GM23338 (cell line): ENCODE results near the gene OSGIN1. TPM values are rescaled to one million over a fixed set of nuclear protein-coding genes. Genes with fewer than 3 reads are reported as not detected.

Experiments
- ATAC-seq: fragments of 200-7000 bp; cut with Tn5 transposase; 3 replicates; pipeline ENCODE4 v1.9.1; 2020
- DNase-seq: peaks from one replicate; pipeline ENCODE4 v3.0.0-alpha.2; 2015; ENCODE audit warnings: low spot score
- H2AFZ ChIP-seq: fragments of 200-600 bp; sonication (generic); 2 replicates; pipeline ENCODE4 v1.8.0; 2016; ENCODE audit warnings: antibody characterized with exemption, mild to moderate bottlenecking, moderate library complexity
- H3F3A ChIP-seq: fragments of 200-600 bp; sonication (generic); replicated peaks from 2 replicates; pipeline ENCODE4 v1.8.0; 2017; ENCODE audit warnings: antibody characterized with exemption, mixed run types, low read depth
- H3K27ac ChIP-seq: fragments of 200-600 bp; sonication (generic); 2 replicates; pipeline ENCODE4 v1.6.1; 2016; ENCODE audit warnings: low read depth
- H3K27me3 ChIP-seq: fragments of 200-600 bp; sonication (generic); 2 replicates; pipeline ENCODE4 v1.8.0; 2016; ENCODE audit warnings: mild to moderate bottlenecking, mixed run types, moderate library complexity; ENCODE audit not compliant: insufficient read depth
- H3K36me3 ChIP-seq: fragments of 200-600 bp; sonication (generic); 2 replicates; pipeline ENCODE4 v1.8.0; 2016; ENCODE audit warnings: mild to moderate bottlenecking; ENCODE audit not compliant: insufficient read depth
- H3K4me1 ChIP-seq: fragments of 200-600 bp; sonication (generic); 2 replicates; pipeline ENCODE4 v1.8.0; 2016; ENCODE audit warnings: mild to moderate bottlenecking, moderate library complexity; ENCODE audit not compliant: insufficient read depth
- H3K4me2 ChIP-seq: fragments of 200-600 bp; sonication (generic); 2 replicates; pipeline ENCODE4 v1.7.1; 2017; ENCODE audit warnings: mixed run types
- H3K4me3 ChIP-seq: fragments of 200-600 bp; sonication (generic); 2 replicates; pipeline ENCODE4 v1.6.1; 2016; ENCODE audit warnings: mixed run types
- H3K79me2 ChIP-seq: fragments of 200-600 bp; sonication (generic); replicated peaks from 2 replicates; pipeline ENCODE4 v1.8.0; 2017; ENCODE audit warnings: mild to moderate bottlenecking; ENCODE audit not compliant: insufficient read depth
- H3K9me2 ChIP-seq: fragments of 200-600 bp; sonication (generic); 2 replicates; pipeline ENCODE4 v1.8.0; 2017; ENCODE audit not compliant: insufficient read depth
- H4K20me1 ChIP-seq: fragments of 200-600 bp; sonication (generic); replicated peaks from 2 replicates; pipeline ENCODE4 v1.8.0; 2017; ENCODE audit warnings: mild to moderate bottlenecking; ENCODE audit not compliant: insufficient read depth
- H3K27ac Mint-ChIP-seq: 2 replicates; pipeline ENCODE4 v1.8.0; 2020; ENCODE audit warnings: inconsistent platforms, mild to moderate bottlenecking, moderate library complexity, mixed read lengths
- H3K27me3 Mint-ChIP-seq: 3 replicates; pipeline ENCODE4 v1.8.0; 2022; ENCODE audit warnings: low read depth, mild to moderate bottlenecking, moderate library complexity, mixed read lengths, inconsistent platforms; ENCODE audit not compliant: insufficient read depth, poor library complexity
- H3K36me3 Mint-ChIP-seq: 3 replicates; pipeline ENCODE4 v1.8.0; 2021; ENCODE audit warnings: low read depth, mild to moderate bottlenecking, inconsistent platforms, moderate library complexity, mixed read lengths
- H3K4me1 Mint-ChIP-seq: 3 replicates; pipeline ENCODE4 v1.8.0; 2020; ENCODE audit warnings: mild to moderate bottlenecking, inconsistent platforms, mixed read lengths
- H3K4me3 Mint-ChIP-seq: 3 replicates; pipeline ENCODE4 v1.8.0; 2021; ENCODE audit warnings: moderate library complexity, mild to moderate bottlenecking, inconsistent platforms, mixed read lengths
- H3K9me3 Mint-ChIP-seq: 3 replicates; pipeline ENCODE4 v1.8.0; 2020; ENCODE audit warnings: moderate library complexity, mild to moderate bottlenecking, inconsistent platforms, mixed read lengths
- EZH2phosphoT487 ChIP-seq: fragments of 200-600 bp; sonication (generic); IDR thresholded peaks from one replicate; pipeline ENCODE4 v1.8.1; 2018; ENCODE audit warnings: antibody characterized with exemption; ENCODE audit not compliant: unreplicated experiment
- JUNB ChIP-seq: IDR thresholded peaks from one replicate; pipeline ENCODE4 v1.6.1; 2016; ENCODE audit warnings: antibody characterized with exemption; ENCODE audit not compliant: unreplicated experiment
- NANOG ChIP-seq: IDR thresholded peaks from 2 replicates; pipeline ENCODE4 v1.6.1; 2016; ENCODE audit warnings: antibody characterized with exemption, borderline replicate concordance
- POLR2AphosphoS5 ChIP-seq: IDR thresholded peaks from 2 replicates; pipeline ENCODE4 v1.6.1; 2016; ENCODE audit warnings: antibody characterized with exemption, low read depth
- ZNF462 ChIP-seq: fragments of 250-450 bp; sonication (Bioruptor Pico); IDR thresholded peaks from 2 replicates; pipeline ENCODE4 v1.5.0; 2020; ENCODE audit warnings: mild to moderate bottlenecking, moderate library complexity
- polyA plus RNA-seq: library from polyadenylated mRNA; unstranded; fragments of >200 nt; fragmentation: Nextera tagmentation; extraction: Ambion mirVana; gene quantifications from 2 replicates; pipeline ENCODE4 v1.2.1, GENCODE V29; 2016
- total RNA-seq: library from RNA; depleted of rRNA; stranded (reverse); fragments of >200 nt; shearing (Covaris generic); gene quantifications from 2 replicates; pipeline ENCODE4 v1.2.3, GENCODE V29; 2014

The OSGIN1 gene
- total and polyA plus RNA-seq, 2 experiments from 2014 or later = 0.32 to 1.6 TPM

GRCh38 chr16:84007965-84008364, 54.9 kb downstream of the OSGIN1 start:
- Mint-ChIP-seq H3K9me3 (no peaks in the 10 kb centered on the region), H3K36me3 (no peaks in the 10 kb centered on the region), H3K27me3 (peaks cover 7% of the 10 kb centered on the region), H3K4me3 (no peak overlapping the region), H3K4me1 (no peaks in the 10 kb centered on the region), H3K27ac (no peak overlapping the region)
- Histone ChIP-seq H3K27ac (no peak overlapping the region), H3K4me1 (no peaks in the 10 kb centered on the region), H3F3A (no peaks in the 10 kb centered on the region), H3K36me3 (no peaks in the 10 kb centered on the region), H3K4me3 (no peak overlapping the region), H2AFZ (no peak overlapping the region), H4K20me1 (no peaks in the 10 kb centered on the region), H3K79me2 (no peaks in the 10 kb centered on the region), H3K9me2 (no peaks in the 10 kb centered on the region), H3K4me2 (no peak overlapping the region), H3K27me3 (no peaks in the 10 kb centered on the region)
- TF ChIP-seq POLR2AphosphoS5 (no peak), JUNB (no peak), EZH2phosphoT487 (no peak), ZNF462 (CRISPR knock-in tag) (no peak)
- DNase-seq (no peak), ATAC-seq (no peak)

GRCh38 chr16:84009282-84009681, 56.2 kb downstream of the OSGIN1 start:
- Mint-ChIP-seq H3K4me1 (no peaks in the 10 kb centered on the region; the same call in 2 of the 3 replicates), H3K9me3 (no peaks in the 10 kb centered on the region), H3K4me3 (no peak overlapping the region), H3K36me3 (no peaks in the 10 kb centered on the region), H3K27me3 (peaks cover 2% of the 10 kb centered on the region), H3K27ac (no peak overlapping the region)
- Histone ChIP-seq H4K20me1 (no peaks in the 10 kb centered on the region), H3K36me3 (no peaks in the 10 kb centered on the region), H3K27me3 (no peaks in the 10 kb centered on the region), H3K4me3 (no peak overlapping the region), H3K4me1 (no peaks in the 10 kb centered on the region), H3K79me2 (no peaks in the 10 kb centered on the region), H3K27ac (no peak overlapping the region), H3K9me2 (no peaks in the 10 kb centered on the region), H3K4me2 (no peak overlapping the region), H2AFZ (no peak overlapping the region), H3F3A (no peaks in the 10 kb centered on the region)
- ATAC-seq (no peak), DNase-seq (no peak)
- no peak for TF ChIP-seq NANOG
